Smooth muscle cell (in vitro differentiated cells): ENCODE measurements around the gene PAQR7. TPM values are rescaled to one million over a fixed set of nuclear protein-coding genes. Genes with fewer than 3 reads are reported as not detected.

Source experiments
- DNase-seq: peaks from one replicate; lab custom pipeline; 2025; ENCODE audit not compliant: unreplicated experiment; lab: John Stamatoyannopoulos, UW
- H2AFZ ChIP-seq: fragments of 200-600 bp; sonication (generic); 2 replicates; pipeline ENCODE4 v1.6.0; 2016; ENCODE audit warnings: antibody characterized with exemption, low read depth, mild to moderate bottlenecking
- H3F3A ChIP-seq: fragments of 200-600 bp; sonication (generic); 2 replicates; pipeline ENCODE4 v1.6.0; 2017; ENCODE audit warnings: antibody characterized with exemption, low read depth
- H3K27ac ChIP-seq: fragments of 200-600 bp; sonication (generic); 2 replicates; pipeline ENCODE4 v1.5.1; 2016; ENCODE audit warnings: low read depth, mild to moderate bottlenecking
- H3K27me3 ChIP-seq: fragments of 200-600 bp; sonication (generic); 2 replicates; pipeline ENCODE4 v1.6.1; 2016; ENCODE audit warnings: low read depth, mild to moderate bottlenecking
- H3K36me3 ChIP-seq: fragments of 200-600 bp; sonication (generic); 2 replicates; pipeline ENCODE4 v1.5.1; 2016; ENCODE audit warnings: low read depth
- H3K4me1 ChIP-seq: fragments of 200-600 bp; sonication (generic); 2 replicates; pipeline ENCODE4 v1.5.1; 2016; ENCODE audit warnings: low read depth
- H3K4me2 ChIP-seq: fragments of 200-600 bp; sonication (generic); 2 replicates; pipeline ENCODE4 v1.6.0; 2016; ENCODE audit warnings: mild to moderate bottlenecking
- H3K4me3 ChIP-seq: fragments of 200-600 bp; sonication (generic); 2 replicates; pipeline ENCODE4 v1.5.1; 2016; ENCODE audit warnings: mild to moderate bottlenecking
- H3K79me2 ChIP-seq: fragments of 200-600 bp; sonication (generic); 2 replicates; pipeline ENCODE4 v1.6.0; 2016; ENCODE audit warnings: low read depth, mild to moderate bottlenecking
- H3K9ac ChIP-seq: fragments of 200-600 bp; sonication (generic); 2 replicates; pipeline ENCODE4 v1.6.0; 2016; ENCODE audit warnings: low read depth
- H3K9me3 ChIP-seq: fragments of 200-600 bp; sonication (generic); replicated peaks from 2 replicates; pipeline ENCODE4 v1.5.1; 2016; ENCODE audit warnings: low read depth
- H4K20me1 ChIP-seq: fragments of 200-600 bp; sonication (generic); 2 replicates; pipeline ENCODE4 v1.6.0; 2016; ENCODE audit warnings: low read depth
- CTCF ChIP-seq: fragments of 200-600 bp; sonication (generic); IDR thresholded peaks from 2 replicates; pipeline ENCODE4 v1.5.1; 2017; ENCODE audit warnings: borderline replicate concordance, mild to moderate bottlenecking, antibody characterized with exemption; ENCODE audit not compliant: insufficient read depth, poor library complexity, severe bottlenecking
- WGBS: methylation state at CpG from one replicate; pipeline ENCODE4 v1.1.7; 2016; ENCODE audit warnings: low lambda C conversion rate; 5-methylcytosine and 5-hydroxymethylcytosine counted together
- polyA plus RNA-seq: library from polyadenylated mRNA; unstranded; fragments of >200 nt; fragmentation: Nextera tagmentation; extraction: Ambion mirVana; gene quantifications from 2 replicates; pipeline ENCODE4 v1.2.1, GENCODE V29; 2016
- total RNA-seq: library from RNA; depleted of rRNA; stranded (reverse); fragments of >200 nt; gene quantifications from 2 replicates; pipeline ENCODE4 v1.2.3, GENCODE V29; 2014

The PAQR7 gene
- total and polyA plus RNA-seq, 2 experiments from 2014 or later = 2.9 to 10.0 TPM

GRCh38 chr1:25905680-25906643 lies 30.5 kb upstream of the PAQR7 start, which contains the start of gene STMN1:
Gene STMN1, minus strand, starts transcription at chr1:25906419. Its CDS starts 1,743 bp downstream, at chr1:25904676.
- Histone ChIP-seq H4K20me1 (peaks cover 25% of the 10 kb centered on the region), H3K27me3 (no peaks in the 10 kb centered on the region), H3K36me3 (no peaks in the 10 kb centered on the region), H3K79me2 (peaks cover 26% of the 10 kb centered on the region), H3K27ac (no peak within 1 kb of the TSS), H3K4me3 (peak within 1 kb of the TSS; percentile 78), H3F3A (peaks cover 6% of the 10 kb centered on the region), H2AFZ (peak within 1 kb of the TSS; percentile 80), H3K9ac (peak within 1 kb of the TSS; percentile 69), H3K4me2 (peak within 1 kb of the TSS; percentile 95), H3K4me1 (peaks cover 17% of the 10 kb centered on the region), H3K9me3 (no peaks in the 10 kb centered on the region)
- DNase-seq = peak; percentile 66
- no peak for TF ChIP-seq CTCF
- 1% methylated on average over 46 of the region's 102 CpGs for WGBS

GRCh38 chr1:25904943-25905679 lies 29.6 kb upstream of the PAQR7 start:
- H3K79me2 ChIP-seq = peaks cover 26% of the 10 kb centered on the region
- peak overlapping the region; percentile 69 for H3K9ac ChIP-seq
- H3F3A ChIP-seq = peaks cover 6% of the 10 kb centered on the region
- no peak overlapping the region for H3K27ac ChIP-seq
- peak overlapping the region; percentile 80 for H2AFZ ChIP-seq
- H3K27me3 ChIP-seq = no peaks in the 10 kb centered on the region
- peaks cover 17% of the 10 kb centered on the region for H3K4me1 ChIP-seq
- H3K36me3 ChIP-seq = no peaks in the 10 kb centered on the region
- peak overlapping the region; percentile 78 for H3K4me3 ChIP-seq
- DNase-seq = peak; percentile 83
- 4% methylated on average over 18 of the region's 34 CpGs for WGBS
- H4K20me1 ChIP-seq = peaks cover 25% of the 10 kb centered on the region
- no peaks in the 10 kb centered on the region for H3K9me3 ChIP-seq
- TF ChIP-seq CTCF = no peak
- H3K4me2 ChIP-seq = peak overlapping the region; percentile 95

- Histone ChIP-seq H3K4me3 (peak overlapping the region; percentile 78), H3F3A (peaks cover 6% of the 10 kb centered on the region), H2AFZ (no peak overlapping the region), H3K9me3 (no peaks in the 10 kb centered on the region), H3K79me2 (peaks cover 31% of the 10 kb centered on the region), H3K9ac (no peak overlapping the region), H3K27me3 (no peaks in the 10 kb centered on the region), H4K20me1 (peaks cover 25% of the 10 kb centered on the region), H3K4me2 (peak overlapping the region; percentile 95), H3K36me3 (no peaks in the 10 kb centered on the region), H3K4me1 (peaks cover 17% of the 10 kb centered on the region), H3K27ac (no peak overlapping the region)
- no peak for DNase-seq
- TF ChIP-seq CTCF = no peak
- WGBS = 87% methylated on average over 3 of the region's 3 CpGs
Observed at GRCh38 chr1:25903986-25904385, 28.5 kb upstream of the PAQR7 start.
